ENCODE results near the gene PTGES3L.

PTGES3L gene

GRCh38 chr17:42979511-42980273 lies at the start of gene PTGES3L:
TSS of gene PTGES3L (minus strand) at chr17:42980080. CDS start at chr17:42980053, 27 bp downstream.
- DNase-seq, result no peak

DNA sequence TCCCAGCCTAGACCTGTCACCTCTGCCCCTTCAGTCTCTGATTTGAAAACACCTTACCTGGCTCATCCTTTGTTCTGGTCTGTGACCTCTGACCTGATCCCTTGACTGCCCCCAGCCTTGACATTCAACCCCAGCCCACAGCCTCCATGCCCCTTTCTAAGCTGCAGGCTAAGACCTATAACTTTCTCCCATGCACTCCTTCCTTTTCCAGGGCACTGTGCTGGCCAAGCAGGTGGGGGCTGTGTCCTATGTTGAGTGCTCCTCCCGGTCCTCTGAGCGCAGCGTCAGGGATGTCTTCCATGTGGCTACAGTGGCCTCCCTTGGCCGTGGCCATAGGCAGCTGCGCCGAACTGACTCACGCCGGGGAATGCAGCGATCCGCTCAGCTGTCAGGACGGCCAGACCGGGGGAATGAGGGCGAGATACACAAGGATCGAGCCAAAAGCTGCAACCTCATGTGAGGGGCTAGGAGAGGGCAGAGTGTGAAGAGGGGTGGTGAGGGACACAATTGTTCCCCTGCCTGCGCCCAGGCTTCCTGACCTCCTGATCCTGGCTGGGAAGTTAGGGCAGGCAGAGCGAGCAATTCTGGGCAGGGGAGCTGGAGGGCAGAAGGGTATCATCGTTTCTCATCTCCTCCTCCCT lies 48.5 kb upstream of the PTGES3L start:
- no peak for DNase-seq

DNA sequence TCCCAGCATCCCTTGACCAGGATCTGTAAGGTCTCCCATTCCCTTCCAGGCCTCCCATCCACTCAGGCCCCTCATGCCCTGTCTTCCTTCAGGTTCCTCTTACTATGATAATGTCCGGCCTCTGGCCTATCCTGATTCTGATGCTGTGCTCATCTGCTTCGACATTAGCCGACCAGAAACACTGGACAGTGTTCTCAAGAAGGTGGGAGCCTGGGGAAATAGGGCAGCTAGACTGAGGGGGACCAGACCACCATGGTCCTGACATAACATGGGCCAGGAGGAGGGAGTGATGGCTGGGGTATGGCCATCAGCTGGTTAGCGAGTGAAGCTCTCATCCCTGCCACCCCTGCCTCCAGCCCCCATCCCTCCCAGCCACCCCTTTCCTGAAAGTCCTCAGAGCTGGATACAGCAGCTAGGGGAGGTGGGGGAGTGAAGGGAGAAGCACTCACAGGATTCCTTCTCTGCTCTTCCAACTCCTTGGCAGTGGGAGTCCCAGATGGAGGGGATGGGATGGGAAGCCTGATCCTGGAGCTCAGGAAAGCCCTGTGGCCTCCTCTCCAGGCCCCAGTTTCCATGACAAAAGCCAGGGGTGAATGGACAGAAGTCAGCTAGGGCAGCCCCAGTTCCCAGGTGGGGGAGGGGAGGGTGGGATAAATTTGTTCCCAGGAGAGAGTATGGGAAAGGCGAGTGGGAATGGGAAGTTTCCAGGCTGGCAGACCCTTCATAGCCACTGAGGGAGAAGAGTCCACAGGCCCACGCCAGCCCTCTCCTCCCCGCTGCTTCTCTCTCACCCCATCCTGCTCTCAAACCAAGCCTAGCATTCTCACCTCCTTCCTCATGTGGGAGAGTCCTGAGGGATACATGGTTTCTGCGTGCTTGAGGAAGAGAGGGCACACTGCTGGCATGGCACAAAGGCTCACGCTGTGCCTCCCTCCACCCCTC lies 47.5 kb upstream of the PTGES3L start:
- no peak for DNase-seq

GRCh38 chr17:43026595-43026994 lies 46.7 kb upstream of the PTGES3L start:
- no peak for DNase-seq

DNA sequence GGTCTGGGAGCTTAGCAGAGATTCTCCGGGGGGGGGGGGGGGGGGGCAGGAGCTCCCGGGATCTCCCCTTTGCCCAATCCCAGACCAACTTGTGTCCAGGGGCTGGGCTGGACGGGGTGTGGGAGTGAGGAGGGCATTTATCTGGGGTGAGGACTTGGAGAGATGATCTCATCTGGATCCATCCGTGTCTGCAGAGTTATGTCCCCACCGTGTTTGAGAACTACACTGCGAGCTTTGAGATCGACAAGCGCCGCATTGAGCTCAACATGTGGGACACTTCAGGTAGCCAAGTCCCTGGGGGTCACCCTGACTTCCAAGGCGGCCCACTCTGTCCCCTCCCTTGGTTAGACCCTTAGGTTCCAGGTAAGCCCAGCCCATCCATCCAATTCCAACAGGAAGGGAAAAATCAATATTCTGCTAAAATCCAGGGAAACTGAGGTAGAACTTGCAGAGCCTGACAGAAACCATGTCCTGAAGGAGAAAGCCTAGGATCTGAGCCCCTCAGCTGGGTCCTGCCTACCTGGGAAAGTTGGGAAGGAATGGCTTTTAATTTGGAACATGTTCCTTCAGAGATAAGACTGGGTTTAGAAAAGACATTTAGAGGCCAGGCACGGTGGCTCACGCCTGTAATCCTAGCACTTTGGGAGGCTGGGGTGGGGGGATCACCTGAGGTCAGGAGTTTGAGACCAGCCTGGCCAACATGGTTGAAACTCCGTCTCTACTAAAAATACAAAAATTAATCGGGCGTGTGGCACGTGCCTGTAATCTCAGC lies 46.1 kb upstream of the PTGES3L start:
- no peak for DNase-seq

DNA sequence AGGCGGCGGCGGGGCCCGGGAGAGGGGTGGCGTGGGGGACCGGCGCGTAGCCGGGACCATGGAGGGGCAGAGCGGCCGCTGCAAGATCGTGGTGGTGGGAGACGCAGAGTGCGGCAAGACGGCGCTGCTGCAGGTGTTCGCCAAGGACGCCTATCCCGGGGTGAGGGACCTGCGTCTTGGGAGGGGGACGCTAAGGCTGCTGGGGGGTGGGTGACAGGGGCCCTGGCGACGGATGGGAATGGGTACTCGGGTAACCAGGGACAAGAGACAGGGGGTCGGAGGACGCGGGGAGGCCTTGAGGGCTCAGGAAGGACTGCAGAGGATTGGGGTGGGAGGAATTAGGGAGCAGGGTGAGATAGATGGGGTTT lies 45.4 kb upstream of the PTGES3L start:
- DNase-seq, result no peak

DNA sequence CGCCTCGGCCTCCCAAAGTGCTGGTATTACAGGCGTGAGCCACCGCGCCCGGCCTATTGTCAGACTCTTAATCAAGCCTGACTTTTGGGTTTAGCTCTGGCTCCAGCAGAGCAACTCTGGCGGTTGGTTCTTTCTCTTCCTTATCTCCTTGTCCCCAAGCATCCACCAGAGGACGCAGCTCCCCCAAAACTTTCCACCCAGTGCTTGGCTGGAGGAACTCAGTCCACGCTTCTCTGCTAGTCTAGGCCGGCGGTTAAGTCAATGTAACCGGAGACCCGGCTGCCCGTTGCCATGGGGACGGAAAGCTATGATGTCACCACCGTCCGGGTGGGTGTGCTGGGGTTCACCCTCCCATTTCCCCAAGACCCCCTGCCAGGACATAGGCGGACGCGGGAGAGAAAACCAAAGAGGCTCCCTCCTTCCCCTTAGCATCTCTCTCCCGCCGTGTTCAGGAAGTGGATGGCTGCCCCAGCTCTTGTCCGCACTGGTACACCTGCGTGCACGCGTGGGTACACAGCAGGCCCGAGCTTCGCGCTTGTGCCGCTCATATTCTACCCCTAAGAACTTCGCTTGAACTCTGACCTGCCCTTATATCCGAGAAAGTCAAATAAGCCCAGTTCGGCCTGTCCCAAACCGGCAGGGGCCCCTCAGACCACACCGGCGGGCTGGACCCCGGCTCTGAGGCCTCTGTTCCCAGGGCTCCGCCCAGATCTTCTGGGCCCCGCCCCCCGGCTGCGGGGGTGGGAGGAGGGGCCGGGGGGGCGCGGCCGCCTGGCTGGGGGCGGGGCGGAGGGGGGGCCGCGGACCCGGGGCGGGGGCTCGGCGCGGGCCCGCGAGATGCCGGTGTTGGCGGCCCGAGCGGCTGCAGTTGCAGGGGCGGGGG lies 44.8 kb upstream of the PTGES3L start, which contains the start of gene RND2:
Gene RND2, plus strand, starts transcription at position 825 of the 883 bp plus-strand sequence. CDS start 117 bp downstream, outside the sequence.
- peak; percentile 66 for DNase-seq

GRCh38 chr17:43021741-43022512 lies 42.0 kb upstream of the PTGES3L start, which contains the start of gene VAT1:
TSS of gene VAT1 (minus strand) at chr17:43022385. CDS start at chr17:43022322, 63 bp downstream.
- peak; percentile 50 for DNase-seq

GRCh38 chr17:43020789-43021740 lies 41.2 kb upstream of the PTGES3L start:
- DNase-seq, result no peak

GRCh38 chr17:43020030-43020621 lies 40.2 kb upstream of the PTGES3L start:
- DNase-seq, result no peak

- DNase-seq, result no peak
Measured at GRCh38 chr17:43019418-43019817, 39.5 kb upstream of the PTGES3L start.

- DNase-seq, result no peak
Measured at GRCh38 chr17:43018932-43019331, 39.1 kb upstream of the PTGES3L start.

GRCh38 chr17:43018008-43018853 lies 38.4 kb upstream of the PTGES3L start:
- DNase-seq, result no peak

DNA sequence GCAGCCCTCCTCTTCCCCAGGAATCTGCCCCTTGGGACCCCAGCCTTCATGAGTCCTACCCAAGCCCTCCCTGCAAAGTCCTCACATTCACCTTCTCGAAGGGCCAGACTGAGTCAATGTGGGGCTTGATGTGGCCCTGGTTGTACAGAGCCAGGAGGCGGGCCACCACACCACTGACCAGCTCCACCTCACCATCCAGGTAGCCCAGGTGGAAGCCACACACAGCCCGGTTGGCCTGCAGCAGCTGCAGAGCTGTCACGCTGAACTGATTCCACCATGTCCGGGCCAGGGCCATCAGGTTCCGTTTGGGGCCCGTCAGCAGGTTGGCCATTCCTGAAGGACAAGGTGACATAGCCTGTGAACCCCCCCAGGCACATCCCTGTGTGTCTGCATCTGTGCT lies 36.3 kb upstream of the PTGES3L start:
- no peak for DNase-seq

GRCh38 chr17:43015579-43015978 lies 35.7 kb upstream of the PTGES3L start:
- DNase-seq, result no peak

DNA sequence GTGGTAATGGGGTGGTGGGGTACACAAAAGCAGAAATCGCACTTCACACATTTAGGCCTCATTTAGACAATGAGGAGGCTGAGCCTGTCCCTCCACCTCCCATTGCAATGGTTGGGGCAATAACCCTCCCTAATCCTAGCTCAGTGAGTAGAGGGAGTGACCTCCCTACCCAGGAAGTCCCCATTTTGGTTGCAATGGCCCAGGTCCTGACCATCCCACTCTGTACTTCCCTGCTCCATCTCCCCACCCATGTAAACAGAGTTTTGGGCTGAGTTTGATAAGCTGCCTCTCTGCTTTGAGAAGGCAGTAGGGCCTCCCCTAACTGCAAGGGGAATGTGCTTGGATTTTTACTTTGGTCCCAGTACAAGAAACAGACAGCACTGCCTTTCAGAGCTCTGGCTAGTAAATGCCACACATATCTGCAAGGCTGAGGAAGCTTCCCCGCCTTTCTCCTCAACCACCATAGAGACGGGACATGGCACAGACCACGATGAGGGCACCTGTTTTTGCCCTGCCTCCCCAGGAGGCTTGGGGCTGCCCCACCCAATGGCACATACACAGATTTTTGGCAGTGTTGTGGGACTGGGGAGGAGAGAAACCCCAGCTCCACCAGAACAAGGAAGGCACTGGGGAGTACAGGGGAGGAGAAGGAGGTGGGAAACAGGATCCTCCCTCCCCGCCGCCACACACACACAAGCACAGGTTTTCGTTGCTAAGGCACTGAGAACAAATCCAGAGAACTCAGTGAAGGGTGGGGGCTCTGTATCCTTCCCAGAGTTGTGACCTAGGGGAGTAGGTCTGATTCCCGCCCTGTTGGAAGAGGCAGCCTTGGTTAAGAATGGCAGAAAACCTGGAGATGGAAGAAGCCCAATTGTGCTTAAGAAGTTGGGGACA lies 35.0 kb upstream of the PTGES3L start:
- no peak for DNase-seq
